SK-N-SH treated with all-trans-retinoic acid at 6 μM for 48 hours (cell line): ENCODE data around the gene CLDN11.
A peak's percentile ranks its signal among the peaks of the same experiment; 100 is the strongest.

Experiments
- ATAC-seq: fragments of 200-7000 bp; cut with Tn5 transposase; 3 replicates; pipeline ENCODE4 v1.9.1; 2020; ENCODE audit warnings: mild to moderate bottlenecking, moderate library complexity
- ARNTL ChIP-seq: fragments of 450-650 bp; formaldehyde crosslinking; IDR thresholded peaks from 2 replicates; pipeline ENCODE4 v1.5.0; 2020; ENCODE audit warnings: low read depth, mild to moderate bottlenecking, moderate library complexity, borderline replicate concordance
- BACH2 ChIP-seq: fragments of 250-450 bp; sonication (Bioruptor Pico); IDR thresholded peaks from 2 replicates; pipeline ENCODE4 v1.9.0; 2021; ENCODE audit warnings: mild to moderate bottlenecking, borderline replicate concordance
- CREB5 ChIP-seq: fragments of 250-450 bp; sonication (Bioruptor Pico); IDR thresholded peaks from 2 replicates; pipeline ENCODE4 v1.5.1; 2020; ENCODE audit warnings: low read depth, mild to moderate bottlenecking, moderate library complexity
- CSDC2 ChIP-seq: fragments of 250-450 bp; sonication (Bioruptor Pico); IDR thresholded peaks from 2 replicates; pipeline ENCODE4 v1.5.0; 2020; ENCODE audit warnings: mild to moderate bottlenecking, moderate library complexity
- CSRNP3 ChIP-seq: fragments of 250-450 bp; sonication (Bioruptor Pico); IDR thresholded peaks from 2 replicates; pipeline ENCODE4 v1.5.1; 2021; ENCODE audit warnings: mild to moderate bottlenecking, moderate library complexity
- ESRRG ChIP-seq: fragments of 250-450 bp; sonication (Bioruptor Pico); IDR thresholded peaks from 2 replicates; pipeline ENCODE4 v1.6.1; 2021; ENCODE audit warnings: mild to moderate bottlenecking
- GLIS3 ChIP-seq: fragments of 250-450 bp; sonication (Bioruptor Pico); IDR thresholded peaks from 2 replicates; pipeline ENCODE4 v1.5.0; 2020; ENCODE audit warnings: mild to moderate bottlenecking, moderate library complexity
- ISL1 ChIP-seq: fragments of 250-450 bp; sonication (Bioruptor Pico); IDR thresholded peaks from 2 replicates; pipeline ENCODE4 v2.1.2; 2022; ENCODE audit warnings: mild to moderate bottlenecking, moderate library complexity
- OSR1 ChIP-seq: fragments of 250-450 bp; sonication (Bioruptor Pico); IDR thresholded peaks from 2 replicates; pipeline ENCODE4 v1.8.0; 2022; ENCODE audit warnings: moderate library complexity, mild to moderate bottlenecking, inconsistent platforms
- PATZ1 ChIP-seq: fragments of 250-450 bp; sonication (Bioruptor Pico); IDR thresholded peaks from 2 replicates; pipeline ENCODE4 v1.8.0; 2020; ENCODE audit warnings: mild to moderate bottlenecking, moderate library complexity, borderline replicate concordance
- POU6F1 ChIP-seq: fragments of 250-450 bp; sonication (Bioruptor Pico); IDR thresholded peaks from 2 replicates; pipeline ENCODE4 v1.8.0; 2021; ENCODE audit warnings: low read depth, mild to moderate bottlenecking, moderate library complexity, borderline replicate concordance
- PPARA ChIP-seq: fragments of 250-450 bp; sonication (Bioruptor Pico); IDR thresholded peaks from 2 replicates; pipeline ENCODE4 v1.5.0; 2020; ENCODE audit warnings: mild to moderate bottlenecking, borderline replicate concordance
- RARB ChIP-seq: fragments of 250-450 bp; sonication (Bioruptor Pico); IDR thresholded peaks from 2 replicates; pipeline ENCODE4 v1.8.0; 2021; ENCODE audit warnings: mild to moderate bottlenecking, moderate library complexity
- SNAI2 ChIP-seq: fragments of 250-450 bp; sonication (Bioruptor Pico); IDR thresholded peaks from 2 replicates; pipeline ENCODE4 v1.5.0; 2020; ENCODE audit warnings: mild to moderate bottlenecking, moderate library complexity
- TOX ChIP-seq: fragments of 250-450 bp; sonication (Bioruptor Pico); IDR thresholded peaks from 2 replicates; pipeline ENCODE4 v1.8.0; 2021; ENCODE audit warnings: mild to moderate bottlenecking, moderate library complexity, borderline replicate concordance
- TSHZ2 ChIP-seq: fragments of 250-450 bp; sonication (Bioruptor Pico); IDR thresholded peaks from 2 replicates; pipeline ENCODE4 v1.5.0; 2020; ENCODE audit warnings: mild to moderate bottlenecking, moderate library complexity
- ZC3H10 ChIP-seq: fragments of 250-450 bp; sonication (Bioruptor Pico); IDR thresholded peaks from 2 replicates; pipeline ENCODE4 v1.5.1; 2021; ENCODE audit warnings: mild to moderate bottlenecking, moderate library complexity
- ZFP3 ChIP-seq: fragments of 250-450 bp; sonication (Bioruptor Pico); IDR thresholded peaks from 2 replicates; pipeline ENCODE4 v1.5.0; 2020; ENCODE audit warnings: mild to moderate bottlenecking, moderate library complexity
- ZNF565 ChIP-seq: fragments of 450-650 bp; formaldehyde crosslinking; conservative IDR thresholded peaks from 2 replicates; pipeline ENCODE4 v1.5.0; 2020; ENCODE audit warnings: low read depth, mild to moderate bottlenecking, moderate library complexity
- ZNF70 ChIP-seq: fragments of 450-650 bp; formaldehyde crosslinking; IDR thresholded peaks from 2 replicates; pipeline ENCODE4 v1.5.0; 2020; ENCODE audit warnings: mild to moderate bottlenecking, moderate library complexity
- ZNF8 ChIP-seq: fragments of 450-650 bp; formaldehyde crosslinking; IDR thresholded peaks from 2 replicates; pipeline ENCODE4 v1.5.0; 2020; ENCODE audit warnings: mild to moderate bottlenecking, moderate library complexity

The CLDN11 gene

GRCh38 chr3:170397685-170398084 lies 21.0 kb upstream of the CLDN11 start:
- TF ChIP-seq SNAI2 (CRISPR knock-in tag) (no peak), BACH2 (CRISPR knock-in tag) (no peak), ZC3H10 (CRISPR knock-in tag) (no peak), POU6F1 (no peak), ZNF565 (CRISPR knock-in tag) (no peak)
- ATAC-seq, result no peak; the same call in 2 of the 3 replicates

GRCh38 chr3:170405101-170405500 lies 13.6 kb upstream of the CLDN11 start:
- TF ChIP-seq PATZ1 (CRISPR knock-in tag) (no peak), ESRRG (no peak), ZFP3 (CRISPR knock-in tag) (no peak), CREB5 (no peak), RARB (CRISPR knock-in tag) (no peak), ISL1 (CRISPR knock-in tag) (no peak), CSRNP3 (CRISPR knock-in tag) (no peak), BACH2 (CRISPR knock-in tag) (no peak), ZNF8 (CRISPR knock-in tag) (no peak), PPARA (CRISPR knock-in tag) (no peak), OSR1 (CRISPR knock-in tag) (no peak), TSHZ2 (no peak), SNAI2 (CRISPR knock-in tag) (no peak), ZNF70 (CRISPR knock-in tag) (no peak), GLIS3 (no peak), TOX (CRISPR knock-in tag) (no peak)
- ATAC-seq, result no peak

- peak; percentile 33; the same call in 1 of the 3 replicates for ATAC-seq
- no peak for TF ChIP-seq OSR1 (CRISPR knock-in tag)
- no peak for TF ChIP-seq ZNF565 (CRISPR knock-in tag)
- no peak for TF ChIP-seq PATZ1 (CRISPR knock-in tag)
- no peak for TF ChIP-seq CSDC2 (CRISPR knock-in tag)
- TF ChIP-seq ARNTL (CRISPR knock-in tag), result no peak
- no peak for TF ChIP-seq POU6F1
- no peak for TF ChIP-seq ZNF8 (CRISPR knock-in tag)
- TF ChIP-seq CREB5, result no peak
Measured at GRCh38 chr3:170410428-170411029, 8.1 kb upstream of the CLDN11 start.
